ENCODE data around the gene GALNT6. TPM values are rescaled to one million over a fixed set of nuclear protein-coding genes. Genes with fewer than 3 reads are reported as not detected.
"Not testable (repeated sequence)": the region's sequence is repeated elsewhere in the genome, so short reads cannot be mapped to it uniquely, and the experiment has no call there.

Gene GALNT6
- total RNA-seq, 4 donors from 2014 or later: 2.1 to 3.5 (median 2.4) TPM

- Histone ChIP-seq H3K4me3 (no peak overlapping the region), H3K27me3 (no peaks in the 10 kb centered on the region), H3K27ac (no peak overlapping the region), H3K4me1 (peaks cover 0 to 4% (median 3%) of the 10 kb centered on the region in 3 donors), H3K36me3 (no peaks in the 10 kb centered on the region), H3K9me3 (no peaks in the 10 kb centered on the region)
- 72 to 79% methylated on average over 2 to 6 of the region's 6 CpGs for WGBS, 2 donors (ENCODE audit: low coverage in 1 of 2)
- no peak for ATAC-seq
- TF ChIP-seq POLR2A (IDR thresholded peaks at IDR 0.05) (no peak), CTCF (IDR thresholded peaks at IDR 0.05) (no peak), EP300 (IDR thresholded peaks at IDR 0.05) (no peak), POLR2AphosphoS5 (IDR thresholded peaks at IDR 0.05) (no peak)
These were observed 51.5 kb downstream of the GALNT6 start for GRCh38 chr12:51339750-51340149.

- H3K27me3 ChIP-seq, H3K9me3 ChIP-seq, H3K4me3 ChIP-seq, ATAC-seq, H3K36me3 ChIP-seq, H3K27ac ChIP-seq, H3K4me1 ChIP-seq: not testable (repeated sequence)
These were observed 53.9 kb downstream of the GALNT6 start for GRCh38 chr12:51337336-51337735.

GRCh38 chr12:51335931-51336330 lies 55.3 kb downstream of the GALNT6 start:
- 92 to 100% methylated on average over 2 of the region's 2 CpGs for WGBS, 2 donors (ENCODE audit: low coverage in 1 of 2)
- Histone ChIP-seq H3K9me3 (no peaks in the 10 kb centered on the region), H3K36me3 (no peaks in the 10 kb centered on the region), H3K27ac (no peak overlapping the region), H3K27me3 (peaks cover 3% of the 10 kb centered on the region), H3K4me1 (no peaks in the 10 kb centered on the region), H3K4me3 (no peak overlapping the region)
- TF ChIP-seq POLR2AphosphoS5 (IDR thresholded peaks at IDR 0.05) (no peak), POLR2A (IDR thresholded peaks at IDR 0.05) (no peak), EP300 (IDR thresholded peaks at IDR 0.05) (no peak), CTCF (IDR thresholded peaks at IDR 0.05) (no peak)
- no peak for ATAC-seq

- Histone ChIP-seq H3K4me3 (no peak overlapping the region), H3K36me3 (no peaks in the 10 kb centered on the region), H3K9me3 (no peaks in the 10 kb centered on the region), H3K4me1 (no peaks in the 10 kb centered on the region), H3K27me3 (peaks cover 3% of the 10 kb centered on the region), H3K27ac (no peak overlapping the region)
- no peak for ATAC-seq
- 75 to 85% methylated on average over 4 of the region's 4 CpGs for WGBS, 2 donors (ENCODE audit: low coverage in 1 of 2)
- no peak for TF ChIP-seq POLR2AphosphoS5 (IDR thresholded peaks at IDR 0.05)
- TF ChIP-seq EP300 (IDR thresholded peaks at IDR 0.05): no peak
- no peak for TF ChIP-seq POLR2A (IDR thresholded peaks at IDR 0.05)
- no peak for TF ChIP-seq CTCF (IDR thresholded peaks at IDR 0.05)
These were observed 56.4 kb downstream of the GALNT6 start for GRCh38 chr12:51334764-51335163.

- TF ChIP-seq EP300 (IDR thresholded peaks at IDR 0.05) (no peak), POLR2A (IDR thresholded peaks at IDR 0.05) (no peak), CTCF (IDR thresholded peaks at IDR 0.05) (no peak), POLR2AphosphoS5 (IDR thresholded peaks at IDR 0.05) (no peak)
- no peaks in the 10 kb centered on the region for H3K9me3 ChIP-seq
- no peaks in the 10 kb centered on the region for H3K4me1 ChIP-seq
- no peak for ATAC-seq
- 72 to 78% methylated on average over 6 of the region's 6 CpGs for WGBS, 2 donors (ENCODE audit: low coverage in 1 of 2)
- no peak overlapping the region for H3K27ac ChIP-seq
- no peak overlapping the region for H3K4me3 ChIP-seq
- no peaks in the 10 kb centered on the region for H3K36me3 ChIP-seq
- peaks cover 3% of the 10 kb centered on the region for H3K27me3 ChIP-seq
These were observed 57.7 kb downstream of the GALNT6 start for GRCh38 chr12:51333536-51333935.

- Histone ChIP-seq H3K9me3 (no peaks in the 10 kb centered on the region), H3K36me3 (no peaks in the 10 kb centered on the region), H3K4me3 (no peak overlapping the region), H3K4me1 (no peaks in the 10 kb centered on the region), H3K27ac (no peak overlapping the region), H3K27me3 (peaks cover 3% of the 10 kb centered on the region)
- TF ChIP-seq EP300 (IDR thresholded peaks at IDR 0.05) (no peak), CTCF (IDR thresholded peaks at IDR 0.05) (no peak), POLR2AphosphoS5 (IDR thresholded peaks at IDR 0.05) (no peak), POLR2A (IDR thresholded peaks at IDR 0.05) (no peak)
- ATAC-seq: no peak
These were observed 61.0 kb downstream of the GALNT6 start for GRCh38 chr12:51330186-51330585.
